Ishikawa (cell line): ENCODE data around the gene OR4D6.

Source experiments
- CREB1 ChIP-seq: IDR thresholded peaks from 2 replicates; pipeline ENCODE4 v1.6.1; 2012; ENCODE audit warnings: low read depth
- YY1 ChIP-seq: IDR thresholded peaks from 2 replicates; pipeline ENCODE4 v1.6.1; 2012; ENCODE audit warnings: low read depth
- ZBTB7A ChIP-seq: IDR thresholded peaks from 2 replicates; pipeline ENCODE4 v1.6.1; 2012; ENCODE audit warnings: low read depth

GRCh38 chr11:59480359-59480758 lies 23.6 kb downstream of the OR4D6 start:
- TF ChIP-seq ZBTB7A (no peak), CREB1 (no peak), YY1 (no peak)
